GM19463 (cell line): ENCODE data around the gene HNRNPF.
"Not testable (repeated sequence)": the region's sequence is repeated elsewhere in the genome, so short reads cannot be mapped to it uniquely, and the experiment has no call there.

Experiments used
- ATAC-seq: cut with Tn5 transposase; IDR thresholded peaks from one replicate; pipeline ENCODE4 v1.9.1; 2021; ENCODE audit warnings: mild to moderate bottlenecking, moderate library complexity; ENCODE audit not compliant: unreplicated experiment

The HNRNPF gene

DNA sequence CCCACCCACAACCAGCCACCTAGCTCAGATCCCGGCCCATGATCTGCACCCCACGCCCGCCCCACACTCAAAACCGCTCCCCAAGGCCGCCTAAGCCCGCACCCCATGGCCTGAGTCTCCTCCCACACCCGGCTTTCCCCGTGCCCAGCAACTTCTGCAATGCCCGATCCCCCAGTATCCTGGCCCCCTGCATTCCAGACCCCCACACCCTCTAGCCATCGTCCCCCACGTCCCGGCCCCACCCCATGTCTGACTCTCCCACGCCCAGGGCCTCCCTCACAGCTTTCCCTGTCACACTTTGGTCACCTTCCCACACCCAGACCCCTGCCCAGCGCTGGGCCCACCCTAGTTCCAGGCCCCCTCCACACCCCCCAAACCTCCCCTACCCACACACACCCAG lies 57.7 kb downstream of the HNRNPF start:
- no peak for ATAC-seq

DNA sequence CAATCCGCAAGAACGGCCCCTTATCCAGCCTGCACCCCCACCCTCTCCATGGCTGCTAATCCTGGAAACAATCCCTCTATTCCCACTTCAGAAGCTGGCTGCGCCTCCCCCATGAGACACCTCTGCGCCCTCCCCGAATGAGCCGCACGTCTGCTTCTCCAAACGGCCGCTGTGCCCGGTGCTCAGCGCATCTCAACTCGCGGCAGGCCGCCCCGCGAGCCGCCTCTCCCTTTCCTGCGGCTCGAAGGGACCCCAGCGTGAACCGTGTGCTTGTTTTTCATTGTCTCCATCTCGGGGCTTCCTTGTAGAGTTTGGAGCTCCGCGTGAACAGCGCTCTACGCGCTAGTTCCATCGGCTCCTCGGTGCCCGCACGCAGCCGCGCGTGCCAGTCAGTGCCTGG lies 58.3 kb downstream of the HNRNPF start:
- ATAC-seq, result no peak

DNA sequence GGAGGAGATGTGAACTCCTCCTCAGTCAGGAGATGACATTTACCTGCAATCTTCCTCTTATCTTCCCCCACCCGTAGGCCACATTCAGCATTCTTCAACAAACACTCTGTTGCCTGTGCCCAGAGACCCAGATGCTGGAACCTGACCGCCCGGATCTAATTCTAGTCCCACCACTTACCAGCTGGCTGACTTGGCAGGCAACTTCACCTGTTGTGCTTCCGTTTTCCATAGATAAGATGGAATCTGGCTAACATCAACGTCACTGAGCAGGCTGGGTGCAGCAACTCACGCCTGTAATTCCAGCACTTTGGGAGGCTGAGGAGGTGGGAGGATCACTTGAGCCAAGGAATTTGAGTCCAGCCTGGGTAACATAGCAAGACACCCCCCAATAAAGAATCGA lies 58.8 kb downstream of the HNRNPF start:
- no peak for ATAC-seq

DNA sequence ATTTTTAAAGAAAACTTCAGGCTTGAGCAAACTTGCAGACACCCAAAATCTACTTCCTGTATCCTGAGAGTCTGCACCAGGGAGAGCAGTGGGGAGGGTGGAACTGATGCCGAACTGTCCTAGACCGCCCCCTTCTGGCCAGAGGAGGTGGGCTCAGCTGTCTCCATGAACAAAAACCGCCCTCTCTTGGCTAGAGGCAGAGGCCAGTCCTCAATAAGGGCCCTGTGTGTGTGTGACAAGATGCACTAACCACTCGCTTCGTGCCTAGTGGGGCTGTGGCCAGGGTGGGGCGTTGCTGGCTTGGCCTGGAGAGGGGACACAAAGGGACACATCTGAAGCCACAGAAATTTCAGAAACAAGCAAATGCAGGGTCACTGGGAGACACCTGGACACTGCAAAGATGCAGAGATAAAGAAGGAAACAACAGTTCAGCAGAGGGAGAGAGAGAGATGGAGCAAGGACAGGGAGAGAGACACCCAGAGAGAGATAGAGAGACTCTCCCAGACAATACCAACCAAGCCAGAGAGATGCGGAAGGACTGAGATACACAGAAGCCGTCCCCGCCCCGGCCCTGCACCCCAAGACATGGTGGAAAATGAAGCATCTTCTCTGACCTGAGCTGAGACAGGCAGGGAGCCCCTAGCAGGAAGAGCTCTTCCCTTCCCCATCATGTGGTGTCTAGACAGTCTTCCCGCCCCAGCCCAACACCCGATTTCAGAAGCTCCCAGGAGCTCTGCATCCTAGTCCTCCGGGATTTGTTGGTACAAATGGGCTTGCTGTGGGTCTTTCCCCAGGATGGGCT lies 60.3 kb downstream of the HNRNPF start:
- ATAC-seq, result peak; percentile 99

DNA sequence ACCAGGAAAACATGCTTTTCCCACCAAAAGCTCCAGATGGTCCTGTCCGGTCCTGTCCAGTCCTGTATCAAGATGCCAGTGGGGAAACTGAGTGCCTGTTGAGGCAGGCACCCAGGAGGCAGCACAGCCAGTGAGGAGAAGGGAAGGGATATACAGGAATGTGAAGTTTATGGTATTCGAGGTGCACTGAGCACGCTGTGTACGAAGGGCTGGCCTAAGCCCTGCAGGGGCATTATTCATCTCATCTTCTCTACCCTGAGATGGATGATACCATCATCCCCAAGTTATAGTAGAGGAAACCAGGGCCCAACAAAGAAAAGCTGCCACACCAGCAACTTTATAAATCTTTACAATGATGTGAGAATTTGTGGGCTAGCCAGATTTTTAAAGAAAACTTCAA lies 61.0 kb downstream of the HNRNPF start:
- ATAC-seq, result no peak

DNA sequence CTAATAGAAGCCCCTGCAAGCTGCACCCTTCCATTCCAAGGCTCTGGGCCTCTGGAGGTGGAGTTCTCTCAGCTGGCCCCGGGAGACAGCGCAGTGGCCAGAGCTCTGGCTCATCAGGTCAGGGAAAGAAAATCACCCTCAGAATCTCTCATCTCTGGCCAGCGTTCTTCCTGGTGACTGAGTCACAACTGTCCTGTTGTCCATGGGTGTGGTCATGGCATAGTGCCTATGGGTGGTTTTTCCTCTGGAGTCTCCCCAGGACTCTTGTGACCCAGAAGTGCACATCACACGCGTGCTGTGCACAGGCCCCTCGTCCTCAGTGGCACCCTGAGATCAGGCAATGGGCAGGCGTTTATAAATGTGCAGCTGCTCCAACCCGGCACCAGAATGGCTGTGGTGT lies 64.9 kb downstream of the HNRNPF start:
- ATAC-seq, result no peak

DNA sequence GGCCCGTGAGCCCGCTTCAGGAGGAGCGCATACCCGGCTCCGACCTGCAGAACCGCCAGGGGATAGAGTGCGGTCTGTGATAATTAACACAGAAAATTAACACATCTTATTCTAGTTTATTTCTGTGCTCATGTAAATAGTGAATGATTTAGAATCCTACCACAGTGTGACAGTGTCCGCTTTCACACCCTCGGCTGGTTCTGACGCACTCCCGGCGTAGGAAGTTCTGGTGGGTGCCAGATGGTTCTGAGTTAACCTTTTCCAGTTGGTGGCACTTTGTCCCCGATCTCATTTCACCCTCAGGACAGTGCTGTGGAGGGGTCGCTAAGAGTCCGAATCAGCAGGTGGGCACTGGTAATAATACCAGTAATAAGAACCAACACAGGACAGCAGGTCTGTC lies 65.9 kb downstream of the HNRNPF start:
- no peak for ATAC-seq

DNA sequence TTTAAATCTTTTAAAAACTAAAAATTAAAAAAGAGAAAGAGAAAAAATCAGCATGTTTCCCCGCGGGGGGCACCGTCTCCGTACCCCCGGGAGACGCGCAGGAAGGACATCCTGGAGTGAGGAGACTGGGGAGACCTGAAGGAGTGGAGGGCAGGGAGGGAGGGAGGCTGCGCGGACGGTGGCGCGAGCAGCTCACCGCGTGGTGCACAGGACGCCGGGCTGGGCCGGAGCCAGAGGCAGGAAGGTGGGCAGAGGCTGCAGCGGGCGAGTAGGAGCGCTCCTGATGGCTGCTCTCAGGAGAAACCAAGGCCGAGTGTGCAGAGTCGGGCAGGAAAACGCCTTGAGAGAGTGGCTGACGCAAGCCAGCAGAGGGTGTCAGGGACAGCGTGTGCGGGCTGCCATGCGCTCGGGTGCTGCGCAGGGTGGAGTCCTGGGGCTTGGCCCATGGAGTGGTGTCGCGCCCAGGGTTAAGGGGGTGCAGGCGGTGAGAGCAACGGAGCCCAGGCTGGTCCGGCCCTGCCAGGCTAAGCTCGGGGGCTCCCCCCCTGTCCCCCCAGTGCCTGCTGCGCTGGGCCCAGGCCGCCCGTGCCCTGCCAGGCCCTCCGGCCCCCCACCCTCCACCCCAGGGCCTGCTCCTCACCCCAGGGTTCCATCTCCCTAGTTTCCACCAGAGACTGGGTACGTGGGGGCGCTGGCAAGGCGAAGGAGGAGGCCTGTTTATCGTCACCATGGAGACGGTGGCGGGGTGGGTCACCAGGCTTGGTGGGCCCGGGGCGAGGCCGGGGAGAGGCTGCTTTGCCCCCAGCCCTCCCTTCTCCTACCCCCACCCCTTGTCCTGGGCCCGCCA lies 66.5 kb downstream of the HNRNPF start:
- no peak for ATAC-seq

DNA sequence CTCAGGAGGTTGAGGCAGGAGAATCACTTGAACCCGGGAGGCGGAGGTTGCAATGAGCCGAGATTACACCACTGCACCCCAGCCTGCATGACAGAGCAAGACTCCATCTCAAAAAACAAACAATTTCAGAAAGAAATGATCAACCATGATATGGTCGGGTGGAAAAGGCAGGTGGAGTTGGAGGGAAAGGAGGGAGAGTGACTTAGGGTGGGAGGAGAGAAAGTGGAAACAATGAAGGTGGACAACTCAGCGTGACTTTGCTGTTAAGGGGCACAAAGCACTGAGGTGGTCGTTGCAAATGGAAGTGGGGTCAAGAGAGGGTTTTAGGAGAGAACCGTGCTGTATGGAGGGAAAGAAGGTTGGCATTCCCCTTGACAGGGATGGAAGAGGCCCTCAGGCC lies 67.5 kb downstream of the HNRNPF start:
- no peak for ATAC-seq

DNA sequence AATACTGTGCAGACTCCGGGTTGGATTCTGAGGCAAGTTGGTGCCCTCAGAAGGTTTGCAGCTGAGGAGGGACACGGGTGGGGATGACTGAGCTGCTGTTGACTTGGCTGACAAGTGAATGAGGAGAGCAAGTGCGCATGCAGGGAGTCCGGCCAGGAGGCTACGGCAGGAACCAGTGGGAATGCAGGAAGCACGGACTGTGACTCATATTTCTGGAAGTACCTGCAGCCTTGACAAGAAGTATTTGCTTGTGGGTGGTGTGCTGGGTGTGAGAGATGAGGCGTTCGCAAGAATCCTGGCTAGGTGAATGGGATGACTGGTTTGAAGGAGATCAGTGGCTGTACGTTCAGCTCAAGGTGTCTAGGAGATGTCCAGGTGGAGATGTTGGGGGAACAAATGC lies 68.4 kb downstream of the HNRNPF start:
- ATAC-seq, result no peak

DNA sequence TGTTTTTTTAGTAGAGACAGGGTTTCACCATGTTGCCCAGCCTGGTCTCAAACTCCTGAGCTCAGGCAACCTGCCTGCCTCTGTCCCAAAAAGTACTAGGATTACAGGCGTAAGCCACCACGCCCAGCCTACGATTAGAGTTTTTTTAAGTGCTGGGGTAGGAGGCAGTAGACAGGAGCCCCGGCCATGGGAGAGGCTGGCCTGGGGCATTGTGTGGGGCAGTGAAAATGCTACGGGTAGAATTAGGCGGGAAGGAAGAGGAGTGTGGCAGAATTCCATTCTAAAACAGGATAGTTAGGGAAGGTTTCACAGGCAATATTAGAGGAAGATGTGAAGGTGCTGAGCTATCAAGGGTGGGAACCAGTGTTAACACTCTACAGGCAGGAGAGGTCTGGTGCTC lies 68.9 kb downstream of the HNRNPF start:
- ATAC-seq, result no peak

DNA sequence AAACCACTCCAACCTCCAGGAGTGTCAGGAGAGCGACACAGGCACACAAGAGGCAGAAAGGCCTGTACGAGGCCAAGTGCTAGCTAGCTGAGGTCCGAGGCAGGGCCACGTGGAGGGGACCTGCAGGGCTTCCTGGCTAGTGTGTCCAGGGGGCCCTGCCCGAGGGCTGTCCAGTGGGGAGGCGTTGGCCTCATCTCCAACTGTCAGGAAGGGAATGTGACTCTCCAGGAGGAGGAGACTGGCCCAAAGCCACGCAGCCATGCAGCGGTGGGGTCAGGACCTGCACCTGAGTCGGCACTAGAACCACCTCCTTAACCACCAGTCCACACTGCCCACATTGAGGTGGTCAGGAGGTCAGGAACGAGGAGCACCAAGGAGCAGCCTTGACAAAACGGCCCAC lies 69.8 kb downstream of the HNRNPF start:
- no peak for ATAC-seq

DNA sequence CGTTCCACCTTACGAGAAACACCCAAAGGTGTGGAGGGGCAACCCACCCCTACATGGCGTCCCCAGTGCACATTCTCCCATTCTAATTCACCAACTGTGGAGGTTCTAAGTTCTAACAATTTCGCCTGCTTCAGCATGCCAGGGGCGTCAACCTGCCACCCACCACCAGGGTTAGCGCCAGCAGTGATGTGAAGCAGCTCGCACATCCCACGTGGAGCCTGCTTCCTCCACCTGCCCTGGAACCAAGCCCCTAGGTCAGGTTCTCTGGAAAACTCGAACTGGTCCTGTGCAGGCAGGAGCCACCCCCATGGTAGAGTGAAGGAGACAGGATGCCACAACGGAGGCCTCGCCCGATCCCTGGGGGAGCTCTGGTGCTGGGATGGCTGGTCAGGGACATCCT lies 70.9 kb downstream of the HNRNPF start:
- no peak for ATAC-seq

DNA sequence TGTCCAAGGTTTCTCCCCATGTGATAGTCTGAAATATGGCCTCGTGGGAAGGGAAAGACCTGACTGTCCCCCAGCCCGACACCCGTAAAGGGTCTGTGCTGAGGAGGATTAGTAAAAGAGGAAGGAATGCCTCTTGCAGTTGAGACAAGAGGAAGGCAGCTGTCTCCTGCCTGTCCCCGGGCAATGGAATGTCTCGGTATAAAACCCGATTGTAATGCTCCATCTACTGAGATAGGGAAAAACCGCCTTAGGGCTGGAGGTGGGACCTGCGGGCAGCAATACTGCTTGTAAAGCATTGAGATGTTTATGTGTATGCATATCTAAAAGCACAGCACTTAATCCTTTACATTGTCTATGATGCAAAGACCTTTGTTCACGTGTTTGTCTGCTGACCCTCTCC lies 71.5 kb downstream of the HNRNPF start:
- not testable (repeated sequence) for ATAC-seq

DNA sequence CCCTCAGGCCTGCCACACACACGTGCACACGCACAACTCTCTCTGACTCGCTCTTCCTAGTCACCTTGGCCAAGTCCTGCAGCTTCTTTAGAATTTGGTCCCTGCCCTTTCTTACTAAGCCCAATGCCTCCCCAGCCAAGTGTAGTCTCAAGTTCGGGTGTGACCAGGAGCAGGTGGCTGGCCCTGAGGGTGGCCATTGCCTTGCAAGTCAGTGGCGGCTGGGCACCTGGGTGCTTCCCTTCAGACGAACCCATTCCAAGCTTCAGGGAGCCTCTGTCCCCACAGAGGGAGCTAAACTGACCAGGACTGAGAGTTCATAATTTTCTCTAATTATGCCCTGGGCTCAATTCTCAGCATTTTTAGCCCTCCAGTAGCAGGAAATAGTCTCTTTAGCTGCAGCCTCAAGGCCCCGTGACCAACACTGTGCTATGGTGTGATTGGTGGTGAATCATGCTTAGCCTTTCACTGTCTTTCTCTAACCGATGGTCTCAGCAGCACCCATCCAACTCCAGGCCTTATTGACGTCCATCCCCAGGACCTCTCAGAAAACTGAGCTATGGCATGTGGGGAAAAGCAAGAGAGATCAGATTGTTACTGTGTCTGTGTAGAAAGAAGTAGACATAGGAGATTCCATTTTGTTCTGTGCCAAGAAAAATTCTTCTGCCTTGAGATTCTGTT lies 72.2 kb downstream of the HNRNPF start:
- ATAC-seq, result no peak

DNA sequence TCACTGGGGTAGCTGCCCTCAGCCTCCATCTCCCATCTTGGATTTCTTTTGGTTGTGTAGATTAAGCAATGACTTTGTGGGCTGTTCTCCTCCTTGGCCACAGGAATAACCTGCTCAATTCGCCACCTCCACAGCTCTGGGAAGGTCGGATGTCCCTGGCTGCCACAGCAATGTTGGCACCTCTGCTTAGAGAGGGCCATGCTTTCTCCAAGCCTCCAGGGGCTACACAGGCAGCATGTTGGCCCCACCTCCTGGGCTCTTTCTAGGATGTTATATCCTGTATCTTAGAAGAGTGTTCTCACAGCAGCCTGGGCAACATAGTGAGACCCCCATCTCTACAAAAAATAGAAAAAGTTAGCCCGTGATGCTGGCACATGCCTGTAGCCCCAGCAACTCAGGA lies 72.9 kb downstream of the HNRNPF start:
- no peak for ATAC-seq
